Naive thymus-derived CD4-positive, alpha-beta T cell (primary cell): ENCODE measurements around the gene TMC8. TPM values are rescaled to one million over a fixed set of nuclear protein-coding genes. Genes with fewer than 3 reads are reported as not detected.
A peak's percentile ranks its signal among the peaks of the same experiment; 100 is the strongest.

Experiments used
- ATAC-seq: fragments of 150-1000 bp; cut with Tn5 transposase; 2 replicates; pipeline ENCODE4 v1.10.0; 2021; ENCODE audit warnings: mild to moderate bottlenecking, moderate library complexity
- CTCF ChIA-PET: fragments of 350-600 bp; sonication (Branson Sonifier 250); formaldehyde crosslinking; loops from one replicate; lab custom pipeline; 2021; ENCODE audit warnings: antibody characterized with exemption; lab: Charles Lee
- POLR2A ChIA-PET: fragments of 350-600 bp; sonication (Branson Sonifier 250); formaldehyde crosslinking; loops from one replicate; lab custom pipeline; 2021; ENCODE audit warnings: antibody characterized with exemption, inconsistent platforms; lab: Charles Lee
- DNase-seq, 9 donors: peaks; one replicate each; pipeline versions ENCODE4 v3.0.0 to v3.0.0-alpha.2; 2020 to 2022; ENCODE audit warnings: mixed read lengths in 1 of 9
- H3K27ac ChIP-seq: one replicate; pipeline ENCODE4 v1.7.0; 2013; ENCODE audit warnings: mild to moderate bottlenecking, low read depth, low read length, moderate library complexity
- H3K27me3 ChIP-seq, 2 donors: one replicate each; pipeline ENCODE4 v1.7.0; 2013; ENCODE audit warnings: low read length in 2 of 2, mild to moderate bottlenecking in 2 of 2, moderate library complexity in 2 of 2; ENCODE audit not compliant: control insufficient read depth in 2 of 2, insufficient read depth in 2 of 2
- H3K36me3 ChIP-seq, 3 experiments: 1 replicate in 2 of 3; 2 replicates in 1 of 3; pipeline ENCODE4 v1.7.0; 2013; ENCODE audit warnings: low read length in 3 of 3, mild to moderate bottlenecking in 3 of 3, moderate library complexity in 1 of 3; ENCODE audit not compliant: insufficient read depth in 3 of 3, control insufficient read depth in 2 of 3
- H3K4me1 ChIP-seq, 2 donors: one replicate each; pipeline ENCODE4 v1.7.0; 2013; ENCODE audit warnings: low read length in 2 of 2, mild to moderate bottlenecking in 2 of 2, moderate library complexity in 1 of 2; ENCODE audit not compliant: control insufficient read depth in 2 of 2, insufficient read depth in 2 of 2
- H3K4me3 ChIP-seq: 2 replicates; pipeline ENCODE4 v1.7.0; 2013; ENCODE audit warnings: mild to moderate bottlenecking, low read length
- H3K9me3 ChIP-seq, 3 experiments: 1 replicate in 2 of 3; 2 replicates in 1 of 3; pipeline ENCODE4 v1.7.0; 2013; ENCODE audit warnings: low read length in 3 of 3; ENCODE audit not compliant: control insufficient read depth in 2 of 3
- H3K27ac Mint-ChIP-seq, 9 donors: one replicate each; pipeline ENCODE4 v1.8.0; 2020 to 2022; ENCODE audit warnings: mixed read lengths in 9 of 9, mild to moderate bottlenecking in 8 of 9, moderate library complexity in 5 of 9, inconsistent platforms in 2 of 9
- H3K27me3 Mint-ChIP-seq, 5 donors: one replicate each; pipeline ENCODE4 v1.8.0; 2021 to 2022; ENCODE audit warnings: mixed read lengths in 5 of 5, mild to moderate bottlenecking in 1 of 5
- H3K36me3 Mint-ChIP-seq, 5 donors: one replicate each; pipeline ENCODE4 v1.8.0; 2020 to 2022; ENCODE audit warnings: mixed read lengths in 5 of 5, mild to moderate bottlenecking in 3 of 5, inconsistent platforms in 1 of 5
- H3K4me1 Mint-ChIP-seq, 7 donors: one replicate each; pipeline ENCODE4 v1.8.0; 2020 to 2022; ENCODE audit warnings: mixed read lengths in 7 of 7, mild to moderate bottlenecking in 3 of 7, inconsistent platforms in 1 of 7
- H3K4me3 Mint-ChIP-seq, 10 donors: one replicate each; pipeline ENCODE4 v1.8.0; 2020 to 2022; ENCODE audit warnings: mild to moderate bottlenecking in 10 of 10, mixed read lengths in 10 of 10, moderate library complexity in 6 of 10, inconsistent platforms in 2 of 10
- H3K9me3 Mint-ChIP-seq, 11 donors: one replicate each; pipeline ENCODE4 v1.8.0; 2020 to 2022; ENCODE audit warnings: mixed read lengths in 11 of 11, mild to moderate bottlenecking in 4 of 11, inconsistent platforms in 1 of 11, moderate library complexity in 1 of 11
- intact Hi-C, 2 donors: fragments of 100-400 bp; cut with micrococcal nuclease; formaldehyde crosslinking; loops; one replicate each; pipeline ENCODE4 v1.15.1; 2023
- polyA plus RNA-seq, 2 donors: library from polyadenylated mRNA; unstranded; fragments of 300-500 nt; fragmentation: Illumina TruSeq; gene quantifications; one replicate each; pipeline ENCODE4 v1.2.3, GENCODE V29; 2021
- total RNA-seq, 6 experiments: library from RNA in 5 of 6; stranded (reverse) in 5 of 6; gene quantifications; 1 replicate in 5 of 6; 2 replicates in 1 of 6; pipeline ENCODE4 v1.2.3 and lab custom pipeline; 2021 to 2026

The TMC8 gene
- total and polyA plus RNA-seq, 7 experiments from 2014 or later: 94.4 to 593 (median 492) TPM

DNA sequence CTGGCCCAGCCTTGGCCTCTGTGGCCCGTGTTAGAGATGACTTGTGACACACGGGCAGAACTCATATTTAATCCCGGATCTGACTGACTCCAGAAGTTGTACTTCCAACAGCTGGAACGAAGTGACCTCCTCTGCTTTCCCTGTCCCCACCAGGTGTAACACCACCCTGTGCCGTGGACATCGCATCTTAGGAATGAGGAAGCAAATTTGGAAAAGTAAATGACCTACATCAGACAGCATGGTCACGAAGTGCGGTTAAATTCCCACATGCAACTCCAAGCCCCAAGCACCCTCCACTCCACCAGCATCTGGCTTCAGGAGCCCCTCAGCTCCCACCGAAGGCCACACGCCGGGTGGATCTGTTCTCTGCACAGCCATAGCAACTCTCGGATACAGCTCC is 53.3 kb downstream of the TMC8 start:
- DNase-seq (no peak), ATAC-seq (no peak)
- Histone ChIP-seq H3K4me1 (peaks cover 0 to 5% of the 10 kb centered on the region in 2 donors), H3K36me3 (no peaks in the 10 kb centered on the region), H3K9me3 (no peaks in the 10 kb centered on the region), H3K27me3 (no peaks in the 10 kb centered on the region), H3K27ac (no peak overlapping the region), H3K4me3 (no peak overlapping the region)
- H3K4me3 Mint-ChIP-seq: no peak overlapping the region
- H3K36me3 Mint-ChIP-seq: peaks cover 0 to 5% (median 0%) of the 10 kb centered on the region in 5 donors
- no peaks in the 10 kb centered on the region for H3K9me3 Mint-ChIP-seq
- ChIA-PET POLR2A (interaction anchor here (0.6 kb wide), 1 partner anchor 78 kb away, joined by 5 read pairs; no protein-coding TSS in a partner anchor), CTCF (interaction anchor here (0.7 to 1.6 kb wide), 4 partner anchors 49 to 165 kb away, joined by 3 to 6 read pairs (median 4); no protein-coding TSS in a partner anchor)
- intact Hi-C loops: no loop called here
- peaks cover 0 to 55% (median 13%) of the 10 kb centered on the region in 7 donors for H3K4me1 Mint-ChIP-seq
- no peaks in the 10 kb centered on the region for H3K27me3 Mint-ChIP-seq
- no peak overlapping the region for H3K27ac Mint-ChIP-seq

DNA sequence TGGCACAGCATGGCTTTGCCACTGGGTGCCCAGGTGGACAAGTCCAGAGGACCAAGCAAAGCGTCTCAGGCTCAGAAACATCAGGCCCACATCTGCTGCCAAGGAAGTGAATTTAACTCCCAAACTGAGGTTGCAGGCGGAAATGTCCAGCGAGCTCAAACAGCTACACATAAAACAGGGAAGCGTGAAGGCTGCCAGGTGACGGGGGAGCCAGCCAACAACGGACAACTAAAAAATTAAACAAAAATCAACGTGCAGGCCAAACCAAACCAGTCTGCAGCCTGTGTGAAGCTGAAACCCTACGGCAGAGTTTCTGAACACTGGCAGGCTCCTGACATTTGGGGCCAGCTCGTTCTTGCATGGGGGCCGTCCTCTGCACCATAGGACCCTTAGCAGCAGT is 53.8 kb downstream of the TMC8 start:
- no peaks in the 10 kb centered on the region for H3K27me3 ChIP-seq
- Mint-ChIP-seq H3K27me3 (no peaks in the 10 kb centered on the region), H3K36me3 (peaks cover 0 to 5% (median 0%) of the 10 kb centered on the region in 5 donors), H3K4me1 (peaks cover 0 to 53% (median 13%) of the 10 kb centered on the region in 7 donors), H3K27ac (no peak overlapping the region), H3K4me3 (no peak overlapping the region), H3K9me3 (no peaks in the 10 kb centered on the region)
- no peak for DNase-seq
- H3K9me3 ChIP-seq: no peaks in the 10 kb centered on the region
- no peak for ATAC-seq
- no peak overlapping the region for H3K27ac ChIP-seq
- ChIA-PET CTCF (interaction anchor here (0.8 to 1.6 kb wide), 3 partner anchors 49 to 165 kb away, joined by 3 to 6 read pairs (median 4); no protein-coding TSS in a partner anchor), POLR2A (interaction anchor here (0.6 kb wide), 1 partner anchor 78 kb away, joined by 5 read pairs; no protein-coding TSS in a partner anchor)
- peaks cover 0 to 5% of the 10 kb centered on the region in 2 donors for H3K4me1 ChIP-seq
- no peak overlapping the region for H3K4me3 ChIP-seq
- intact Hi-C loops: no loop called here
- H3K36me3 ChIP-seq: no peaks in the 10 kb centered on the region

DNA sequence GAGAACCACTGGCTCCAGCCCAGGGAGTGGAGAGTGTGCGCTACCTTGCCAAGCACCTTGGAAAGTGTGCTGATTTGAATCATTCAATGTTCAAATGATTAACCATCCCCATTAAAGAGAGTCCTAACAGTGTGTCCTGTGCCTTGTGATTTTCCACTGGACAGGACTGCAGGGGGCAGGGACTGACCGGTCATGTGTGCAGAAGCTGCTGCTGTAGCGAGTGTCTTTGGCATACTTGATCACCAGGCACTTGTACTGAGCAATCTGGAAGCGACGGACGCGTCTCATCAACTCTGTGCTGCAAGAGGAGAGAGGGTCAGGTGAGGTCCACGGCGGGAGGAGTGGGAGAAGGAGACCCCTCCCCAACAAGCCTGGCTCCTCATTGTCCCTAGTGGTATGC is 54.3 kb downstream of the TMC8 start:
- CTCF ChIA-PET: interaction anchor here (1.2 kb wide), 1 partner anchor 166 kb away, joined by 4 read pairs; no protein-coding TSS in a partner anchor
- POLR2A ChIA-PET: no interaction called here

DNA sequence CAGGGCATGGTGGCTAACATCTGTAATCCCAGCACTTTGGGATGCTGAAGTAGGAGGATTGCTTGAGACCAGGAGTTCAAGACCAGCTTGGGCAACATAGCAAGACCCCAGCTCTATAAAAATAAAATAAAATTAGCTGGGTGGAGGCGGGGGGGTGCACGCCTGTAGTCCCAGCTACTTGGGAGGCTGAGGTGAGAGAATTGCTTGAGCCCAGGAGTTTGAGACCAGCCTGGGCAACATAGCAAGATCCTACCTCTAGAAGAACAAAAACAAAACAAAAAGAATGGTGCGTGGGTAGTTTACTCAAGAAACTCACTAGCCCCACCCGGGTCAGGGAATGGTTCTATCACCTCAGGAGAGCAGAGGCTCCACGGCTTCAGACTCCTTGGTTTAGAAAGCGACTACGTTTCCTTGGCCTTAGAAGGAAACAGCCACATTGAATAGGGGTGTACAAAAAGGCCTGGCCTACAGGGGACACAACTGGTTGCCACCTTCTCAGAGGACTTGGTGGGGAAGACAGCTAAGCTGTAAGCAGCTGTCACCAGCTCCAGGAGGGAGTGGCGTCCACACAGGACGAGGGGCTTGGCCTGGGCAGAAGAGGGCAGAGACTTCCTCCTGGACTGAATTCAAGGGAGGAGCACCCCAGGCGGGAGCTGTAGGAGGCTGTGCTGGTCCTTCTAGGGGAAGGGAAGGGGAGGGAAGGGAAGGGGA is 55.6 kb downstream of the TMC8 start:
- Histone ChIP-seq H3K9me3 (no peaks in the 10 kb centered on the region), H3K4me3 (no peak overlapping the region), H3K27ac (no peak overlapping the region), H3K4me1 (peaks cover 0 to 5% of the 10 kb centered on the region in 2 donors), H3K27me3 (no peaks in the 10 kb centered on the region), H3K36me3 (no peaks in the 10 kb centered on the region)
- peaks cover 0 to 1% (median 0%) of the 10 kb centered on the region in 11 donors for H3K9me3 Mint-ChIP-seq
- no peaks in the 10 kb centered on the region for H3K27me3 Mint-ChIP-seq
- H3K27ac Mint-ChIP-seq: peak overlapping the region in 3 of 9 donors; percentile 52 to 75 (median 61)
- no peak for DNase-seq
- POLR2A ChIA-PET: interaction anchor here (1.5 kb wide), 1 partner anchor 42 kb away, joined by 3 read pairs; no protein-coding TSS in a partner anchor
- CTCF ChIA-PET: interaction anchor here (1.2 kb wide), 1 partner anchor 9 kb away, joined by 3 read pairs; no protein-coding TSS in a partner anchor
- H3K36me3 Mint-ChIP-seq: peaks cover 0 to 3% (median 0%) of the 10 kb centered on the region in 5 donors
- peaks cover 0 to 42% (median 13%) of the 10 kb centered on the region in 7 donors for H3K4me1 Mint-ChIP-seq
- peak overlapping the region; percentile 14 to 87 (median 75) for H3K4me3 Mint-ChIP-seq
- intact Hi-C loops: loop anchor here in 1 of 2 donors (2.0 kb wide), 1 partner anchor 17 kb away; the partner anchor contains the start of gene SYNGR2
- ATAC-seq: no peak

More for the DNA sequence above, 54.3 kb downstream of the TMC8 start:
- Mint-ChIP-seq H3K4me3 (peak overlapping the region in 5 of 10 donors; percentile 38 to 75 (median 55)), H3K9me3 (no peaks in the 10 kb centered on the region), H3K27me3 (no peaks in the 10 kb centered on the region), H3K27ac (peak overlapping the region in 2 of 9 donors; percentile 12 to 15), H3K36me3 (peaks cover 0 to 5% (median 0%) of the 10 kb centered on the region in 5 donors), H3K4me1 (peaks cover 0 to 50% (median 13%) of the 10 kb centered on the region in 7 donors)
- intact Hi-C loops: no loop called here
- ATAC-seq (no peak), DNase-seq (no peak)
- no peaks in the 10 kb centered on the region for H3K27me3 ChIP-seq
- peaks cover 0 to 5% of the 10 kb centered on the region in 2 donors for H3K4me1 ChIP-seq
- no peak overlapping the region for H3K27ac ChIP-seq
- H3K4me3 ChIP-seq: no peak overlapping the region
- no peaks in the 10 kb centered on the region for H3K9me3 ChIP-seq
- no peaks in the 10 kb centered on the region for H3K36me3 ChIP-seq

DNA sequence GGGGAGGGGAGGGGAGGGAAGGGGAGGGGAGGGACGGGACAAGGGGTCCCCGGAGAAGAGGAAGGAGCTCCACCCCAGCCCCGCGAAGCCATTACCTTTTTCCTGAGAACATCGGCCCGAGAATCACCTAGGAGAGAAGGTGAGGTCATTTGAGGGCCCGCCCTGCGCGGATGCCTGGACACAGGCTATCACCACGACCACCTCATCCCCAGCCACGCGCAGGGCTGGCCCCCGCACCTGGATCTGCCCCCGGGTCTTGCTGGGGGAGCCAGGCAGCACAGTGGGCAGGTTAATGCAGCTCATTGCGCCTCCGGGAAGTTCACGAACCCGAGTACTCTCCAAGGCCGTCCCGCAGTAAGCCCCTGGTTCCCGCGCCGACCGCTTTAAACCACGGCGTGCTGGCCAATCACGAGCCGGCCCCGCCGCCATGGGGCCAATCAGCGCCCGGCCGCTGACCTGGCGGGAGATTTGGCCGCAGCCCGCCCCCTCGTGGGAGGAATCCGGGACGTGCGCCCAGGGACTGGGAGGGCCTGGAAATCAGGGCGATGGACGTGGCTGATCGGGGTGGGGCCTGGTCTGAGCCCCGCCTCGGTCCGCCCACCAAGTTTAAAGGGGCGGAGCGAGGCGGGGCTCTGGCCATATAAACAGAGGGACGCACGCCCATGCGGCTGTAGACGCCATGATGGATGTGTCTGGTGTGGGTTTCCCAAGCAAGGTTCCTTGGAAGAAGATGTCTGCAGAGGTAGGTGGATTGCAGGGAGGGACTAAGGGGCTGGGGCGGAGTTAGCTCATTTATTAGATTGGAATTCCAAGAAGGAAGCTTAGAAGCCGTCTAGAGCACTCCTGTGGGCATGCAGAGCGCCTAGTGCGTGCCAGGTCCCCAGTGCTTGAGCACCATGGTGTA is 56.4 kb downstream of the TMC8 start, which contains the start of the genes AFMID and TK1:
AFMID (plus strand) TSS at position 671 of the 904 bp plus-strand sequence; CDS start at position 680, 9 bp downstream.
TK1 (minus strand) TSS at position 361 of the 904 bp plus-strand sequence; CDS start at position 303, 58 bp downstream.
- peaks cover 0 to 3% (median 0%) of the 10 kb centered on the region in 5 donors for H3K36me3 Mint-ChIP-seq
- H3K27me3 Mint-ChIP-seq: no peaks in the 10 kb centered on the region
- ChIA-PET CTCF (interaction anchor here (0.7 kb wide), 2 partner anchors 80 to 135 kb away, joined by 3 to 11 read pairs; no protein-coding TSS in a partner anchor), POLR2A (interaction anchor here (0.6 to 1.5 kb wide), 2 partner anchors 42 to 60 kb away, joined by 3 read pairs; no protein-coding TSS in a partner anchor)
- peak; percentile 33 to 96 (median 56) for DNase-seq
- Histone ChIP-seq H3K27me3 (no peaks in the 10 kb centered on the region), H3K36me3 (no peaks in the 10 kb centered on the region), H3K27ac (no peak within 1 kb of the TSS), H3K4me1 (peaks cover 0 to 5% of the 10 kb centered on the region in 2 donors), H3K4me3 (peak within 1 kb of the TSS; percentile 62), H3K9me3 (no peaks in the 10 kb centered on the region)
- intact Hi-C loops: loop anchor here in 1 of 2 donors (1.0 to 2.0 kb wide), 3 partner anchors 18 to 47 kb away; partner anchors contain the start of genes BIRC5 and SYNGR2
- peak; percentile 95 for ATAC-seq
- peaks cover 0 to 1% (median 0%) of the 10 kb centered on the region in 11 donors for H3K9me3 Mint-ChIP-seq
- peak within 1 kb of the TSS; percentile 75 to 91 (median 85) for H3K4me3 Mint-ChIP-seq
- peaks cover 0 to 39% (median 13%) of the 10 kb centered on the region in 7 donors for H3K4me1 Mint-ChIP-seq
- H3K27ac Mint-ChIP-seq: peak within 1 kb of the TSS in 8 of 9 donors; percentile 14 to 81 (median 63)
